Omental fat pad (tissue), 4 donors: ENCODE results near the gene ACVR1B. TPM values are rescaled to one million over a fixed set of nuclear protein-coding genes. Genes with fewer than 3 reads are reported as not detected.
A peak's percentile ranks its signal among the peaks of the same experiment; 100 is the strongest.

Source experiments
- ATAC-seq: fragments of 150-250 bp; one replicate; pipeline ENCODE4 v1.9.1; 2016; ENCODE audit warnings: mild to moderate bottlenecking, moderate library complexity; ENCODE audit not compliant: low FRiP score
- DNase-seq: peaks from one replicate; pipeline ENCODE4 v3.0.0-alpha.2; 2019; ENCODE audit warnings: low spot score
- total RNA-seq, 4 donors: library from RNA; depleted of rRNA; stranded (reverse); fragments of >200 nt; gene quantifications; one replicate each; pipeline ENCODE4 v1.1.0, GENCODE V29; 2016
- TF ChIP-seq, protein P1 (sequence below), 3 donors: fragments of 450-650 bp; IDR thresholded peaks; one replicate each; pipeline ENCODE4 v1.5.1; 2016 to 2017; ENCODE audit warnings: antibody characterized with exemption in 3 of 3, mild to moderate bottlenecking in 3 of 3, moderate library complexity in 2 of 3

The ACVR1B gene
- total RNA-seq, 4 donors from 2014 or later = 15.9 to 42.2 (median 20.5) TPM

DNA sequence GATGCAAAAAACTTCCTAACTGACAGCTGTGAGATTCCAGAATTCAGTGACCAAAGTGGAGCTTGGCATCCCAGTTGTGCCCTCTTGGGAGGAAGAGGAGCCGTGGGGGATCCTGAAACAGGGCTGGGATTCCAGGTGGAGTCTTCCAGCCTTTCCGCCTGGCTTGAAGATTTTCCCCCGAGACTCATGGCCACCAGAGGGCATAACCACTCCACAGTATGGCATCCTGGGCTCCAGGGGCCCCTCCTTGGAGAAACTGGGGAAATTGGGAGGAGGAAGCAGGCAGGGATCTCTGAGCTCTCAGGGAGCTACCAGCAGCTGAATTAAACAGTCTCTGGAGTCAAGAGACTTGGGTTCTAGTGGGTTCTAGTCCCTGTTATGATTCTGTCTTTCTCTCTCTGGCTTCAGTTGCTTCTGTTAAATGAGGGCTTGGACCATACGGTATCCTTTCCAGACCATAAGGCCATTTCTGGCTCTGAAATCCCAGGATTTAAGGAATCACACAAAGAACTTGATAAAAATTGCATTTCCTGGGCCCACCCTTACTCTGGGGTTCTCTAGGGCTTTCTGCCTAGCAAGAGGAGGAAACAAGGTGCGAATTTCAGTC is 52.6 kb downstream of the ACVR1B start:
- ATAC-seq (no peak), DNase-seq (no peak)
- TF ChIP-seq, protein P1, sequence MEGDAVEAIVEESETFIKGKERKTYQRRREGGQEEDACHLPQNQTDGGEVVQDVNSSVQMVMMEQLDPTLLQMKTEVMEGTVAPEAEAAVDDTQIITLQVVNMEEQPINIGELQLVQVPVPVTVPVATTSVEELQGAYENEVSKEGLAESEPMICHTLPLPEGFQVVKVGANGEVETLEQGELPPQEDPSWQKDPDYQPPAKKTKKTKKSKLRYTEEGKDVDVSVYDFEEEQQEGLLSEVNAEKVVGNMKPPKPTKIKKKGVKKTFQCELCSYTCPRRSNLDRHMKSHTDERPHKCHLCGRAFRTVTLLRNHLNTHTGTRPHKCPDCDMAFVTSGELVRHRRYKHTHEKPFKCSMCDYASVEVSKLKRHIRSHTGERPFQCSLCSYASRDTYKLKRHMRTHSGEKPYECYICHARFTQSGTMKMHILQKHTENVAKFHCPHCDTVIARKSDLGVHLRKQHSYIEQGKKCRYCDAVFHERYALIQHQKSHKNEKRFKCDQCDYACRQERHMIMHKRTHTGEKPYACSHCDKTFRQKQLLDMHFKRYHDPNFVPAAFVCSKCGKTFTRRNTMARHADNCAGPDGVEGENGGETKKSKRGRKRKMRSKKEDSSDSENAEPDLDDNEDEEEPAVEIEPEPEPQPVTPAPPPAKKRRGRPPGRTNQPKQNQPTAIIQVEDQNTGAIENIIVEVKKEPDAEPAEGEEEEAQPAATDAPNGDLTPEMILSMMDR (IDR thresholded peaks at IDR 0.05) = no peak

- TF ChIP-seq, protein P1 (IDR thresholded peaks at IDR 0.05) = no peak
- no peak for ATAC-seq
- no peak for DNase-seq
Observed at GRCh38 chr12:52005218-52005902, 53.9 kb downstream of the ACVR1B start.

DNA sequence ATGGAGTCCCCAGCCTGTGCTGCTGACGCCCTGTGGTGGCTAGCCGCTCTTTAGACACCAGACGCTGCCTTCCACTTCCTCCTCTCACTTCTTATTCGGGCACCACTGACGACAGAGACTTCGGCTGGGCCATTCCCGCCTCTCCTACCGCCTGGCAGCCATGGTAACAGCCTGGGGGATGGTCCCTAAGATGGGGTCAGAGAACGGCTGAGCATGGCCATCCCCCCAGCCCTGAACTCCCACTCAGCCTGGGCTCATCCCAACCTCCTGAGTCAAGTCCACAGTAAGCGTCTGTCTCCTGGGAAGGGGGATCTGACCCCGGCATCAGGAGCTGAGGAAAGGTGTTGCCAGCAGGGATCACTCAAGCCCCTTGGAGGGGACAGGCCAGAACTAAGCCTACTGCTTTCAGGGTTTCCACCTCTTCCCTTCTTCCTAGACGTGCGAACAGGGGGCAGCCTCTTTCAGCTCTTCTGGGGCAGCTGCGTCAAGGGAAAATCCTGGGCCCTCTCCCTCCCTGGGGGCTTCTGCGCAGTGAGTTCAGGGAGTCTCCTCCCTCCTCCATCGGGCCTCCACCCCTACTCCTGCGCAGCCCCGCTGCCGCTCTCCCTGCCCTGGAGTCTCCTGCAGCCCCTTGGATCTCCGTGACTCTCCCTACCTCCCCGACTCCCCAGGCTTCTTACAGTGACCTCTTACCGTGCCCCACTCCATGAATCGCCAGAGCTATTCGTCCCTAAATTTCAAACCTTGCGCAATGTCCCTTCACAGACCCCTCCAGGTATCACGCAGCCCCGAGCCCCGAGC is 54.6 kb downstream of the ACVR1B start:
- TF ChIP-seq, protein P1 (IDR thresholded peaks at IDR 0.05) = no peak
- DNase-seq (no peak), ATAC-seq (peak; percentile 8)

GRCh38 chr12:52006726-52007157 is 55.2 kb downstream of the ACVR1B start, which contains the start of gene TAMALIN:
Gene TAMALIN (plus strand): TSS chr12:52006946. CDS start chr12:52007020, 74 bp downstream.
- TF ChIP-seq, protein P1 (IDR thresholded peaks at IDR 0.05) = no peak
- ATAC-seq (peak; percentile 30), DNase-seq (no peak)

DNA sequence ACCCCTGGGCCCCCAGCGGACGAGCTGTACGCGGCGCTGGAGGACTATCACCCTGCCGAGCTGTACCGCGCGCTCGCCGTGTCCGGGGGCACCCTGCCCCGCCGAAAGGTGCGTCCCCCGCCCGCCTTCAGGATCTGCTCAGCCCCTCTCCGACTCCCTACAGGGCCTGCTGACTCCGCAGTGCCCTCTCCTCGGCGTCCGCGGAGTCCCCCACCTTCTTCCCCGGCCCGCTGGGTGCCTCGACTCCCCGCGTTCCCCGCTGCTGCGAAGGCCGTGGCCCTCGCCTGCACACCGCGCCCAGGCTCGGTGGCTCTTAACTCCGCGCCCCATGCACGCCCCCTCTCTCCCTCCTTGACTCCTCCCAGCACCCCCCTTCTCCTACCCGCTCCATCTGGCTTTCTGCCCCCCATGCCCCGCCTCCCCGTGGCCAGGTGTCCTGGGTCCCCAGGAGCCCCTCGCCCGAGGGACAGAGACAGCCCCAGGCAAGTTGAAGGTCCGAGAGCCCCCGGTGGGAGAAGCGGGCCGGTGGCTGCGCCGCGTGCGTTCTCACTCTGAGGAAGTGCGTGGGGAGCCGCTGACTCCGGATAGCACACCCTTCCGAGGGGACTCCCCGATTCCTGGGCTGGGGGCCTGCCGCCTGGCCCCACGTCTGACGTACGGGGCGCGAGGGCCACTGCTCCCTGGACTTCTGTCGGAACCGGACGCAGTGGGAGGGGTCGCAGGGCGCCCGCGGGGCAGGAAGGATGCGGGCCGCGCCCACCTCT is 55.8 kb downstream of the ACVR1B start:
- no peak for DNase-seq
- peak; percentile 11 for ATAC-seq
- TF ChIP-seq, protein P1 (IDR thresholded peaks at IDR 0.05) = no peak

DNA sequence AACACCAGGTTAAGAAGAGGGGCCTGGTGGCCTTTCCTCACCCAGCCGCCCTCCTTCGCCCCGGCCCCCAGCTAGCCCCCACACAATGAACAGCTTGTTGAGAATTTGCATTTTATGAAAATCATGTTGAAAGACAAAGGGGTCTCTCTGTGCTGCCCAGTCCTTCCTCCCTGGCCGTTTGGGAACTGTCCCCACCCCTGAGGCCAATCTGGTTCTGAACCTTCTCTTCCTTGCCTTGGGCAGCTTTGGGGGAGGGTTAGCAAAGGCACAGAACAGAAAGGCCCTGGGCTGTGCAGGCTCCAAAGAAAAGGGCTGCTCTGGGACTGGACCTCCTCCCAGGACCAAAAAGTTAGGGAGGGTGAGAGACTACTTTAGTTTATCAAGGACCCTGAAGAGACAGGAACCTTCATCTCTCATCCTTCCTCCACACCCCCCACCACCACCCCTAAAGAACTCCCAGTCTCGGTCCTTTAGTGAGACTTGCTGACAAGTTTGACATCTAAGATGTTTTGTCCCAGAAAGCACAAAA is 56.5 kb downstream of the ACVR1B start:
- ATAC-seq (no peak), DNase-seq (no peak)
- TF ChIP-seq, protein P1 (IDR thresholded peaks at IDR 0.05) = no peak
